IPS-18c (cell line): Measurements from ENCODE around the gene NDUFA7.
"Not testable (repeated sequence)": the region's sequence is repeated elsewhere in the genome, so short reads cannot be mapped to it uniquely, and the experiment has no call there.

Experiments
- H3K4me3 ChIP-seq: 2 replicates; pipeline ENCODE4 v1.7.0; 2013; ENCODE audit warnings: low read depth, mild to moderate bottlenecking, low read length, moderate library complexity; ENCODE audit not compliant: insufficient read depth
- H3K9me3 ChIP-seq: one replicate; pipeline ENCODE4 v1.6.1; 2013; ENCODE audit warnings: mild to moderate bottlenecking, low read length, moderate library complexity; ENCODE audit not compliant: control insufficient read depth, insufficient read depth

Gene NDUFA7

DNA sequence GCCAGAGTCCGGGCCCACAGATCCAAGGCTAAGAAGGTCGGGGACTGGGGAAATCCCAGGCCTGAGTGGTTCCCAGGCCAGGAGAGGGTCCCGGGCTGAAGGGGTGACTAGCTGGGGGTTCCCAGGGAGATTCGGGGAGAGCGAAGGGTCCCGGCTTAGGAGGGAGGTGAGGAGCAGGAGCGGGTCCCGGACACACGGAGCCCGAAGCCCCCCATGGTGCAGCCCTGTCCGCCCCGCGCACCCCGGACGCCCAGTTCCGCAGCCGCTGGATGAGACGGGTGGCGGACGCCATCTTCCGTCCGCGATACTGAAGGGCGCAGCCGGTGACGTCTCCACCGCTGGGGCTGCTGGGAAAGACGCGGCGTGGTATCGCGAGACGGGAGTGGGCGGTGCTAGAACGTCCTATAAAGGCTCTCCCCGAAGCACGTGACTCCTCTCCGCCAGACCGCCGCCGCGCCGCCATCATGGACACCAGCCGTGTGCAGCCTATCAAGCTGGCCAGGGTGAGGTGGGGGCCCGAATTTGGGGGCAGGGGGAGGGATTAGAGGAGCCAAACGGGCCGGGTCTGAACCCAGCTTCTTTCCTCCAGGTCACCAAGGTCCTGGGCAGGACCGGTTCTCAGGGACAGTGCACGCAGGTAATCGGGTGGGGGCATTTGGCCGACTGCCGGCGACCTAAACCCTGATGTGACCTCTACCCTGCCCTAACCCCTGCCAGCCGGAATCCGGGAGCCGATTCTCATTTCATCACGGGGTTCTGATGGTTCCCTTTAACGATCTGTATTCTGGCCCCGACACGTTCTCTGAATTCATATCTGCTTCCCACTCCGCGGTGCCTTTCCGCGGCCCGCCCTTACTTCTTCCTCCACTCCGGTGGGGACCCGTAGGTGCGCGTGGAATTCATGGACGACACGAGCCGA lies at the start of gene NDUFA7, which contains the start of gene RPS28:
NDUFA7 (minus strand) TSS at position 309 of the 919 bp plus-strand sequence; CDS start at position 292, 17 bp downstream.
RPS28 (plus strand) TSS at position 430 of the 919 bp plus-strand sequence; CDS start at position 465, 35 bp downstream.
- Histone ChIP-seq H3K4me3 (peak within 1 kb of the TSS; percentile 95), H3K9me3 (no peaks in the 10 kb centered on the region)

DNA sequence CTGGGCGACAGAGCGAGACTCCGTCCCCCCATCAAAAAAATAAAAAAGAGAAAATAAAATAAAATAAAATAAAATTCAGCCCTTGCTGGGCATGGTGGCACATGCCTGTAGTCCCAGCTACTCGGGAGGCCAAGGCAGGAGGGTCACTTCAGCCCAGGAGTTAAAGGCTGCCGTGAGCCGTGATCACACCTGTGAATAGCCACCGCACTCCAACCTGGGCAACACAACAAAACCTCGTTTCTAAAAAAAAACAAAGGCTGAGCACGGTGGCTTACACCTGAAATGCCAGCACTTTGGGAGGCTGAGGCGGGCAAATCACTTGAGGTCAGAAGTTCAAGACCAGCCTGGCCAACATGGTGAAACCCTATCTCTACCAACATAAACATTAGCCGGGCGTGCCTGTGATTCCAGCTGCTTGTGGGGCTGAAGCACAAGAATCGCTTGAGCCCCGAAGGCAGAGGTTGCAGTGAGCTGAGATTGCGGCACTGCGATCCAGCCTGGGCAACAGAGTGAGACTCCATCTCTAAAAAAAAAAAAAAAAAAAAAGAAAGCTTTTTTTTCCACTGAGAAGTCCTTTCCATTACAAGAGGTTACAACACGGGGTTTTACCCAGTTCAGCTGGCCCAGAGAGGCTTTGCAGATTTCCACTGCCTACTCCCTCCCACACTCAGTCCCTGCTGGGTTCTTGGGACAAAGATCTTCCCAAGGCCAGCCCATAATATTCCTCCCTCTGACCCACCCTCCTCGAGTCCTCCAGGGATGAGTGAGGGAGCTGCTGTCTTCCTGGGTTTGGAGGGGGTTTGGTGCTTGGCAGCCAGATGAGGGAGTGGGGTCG lies 49.2 kb upstream of the NDUFA7 start:
- Histone ChIP-seq H3K9me3 (no peaks in the 10 kb centered on the region), H3K4me3 (no peak overlapping the region)

DNA sequence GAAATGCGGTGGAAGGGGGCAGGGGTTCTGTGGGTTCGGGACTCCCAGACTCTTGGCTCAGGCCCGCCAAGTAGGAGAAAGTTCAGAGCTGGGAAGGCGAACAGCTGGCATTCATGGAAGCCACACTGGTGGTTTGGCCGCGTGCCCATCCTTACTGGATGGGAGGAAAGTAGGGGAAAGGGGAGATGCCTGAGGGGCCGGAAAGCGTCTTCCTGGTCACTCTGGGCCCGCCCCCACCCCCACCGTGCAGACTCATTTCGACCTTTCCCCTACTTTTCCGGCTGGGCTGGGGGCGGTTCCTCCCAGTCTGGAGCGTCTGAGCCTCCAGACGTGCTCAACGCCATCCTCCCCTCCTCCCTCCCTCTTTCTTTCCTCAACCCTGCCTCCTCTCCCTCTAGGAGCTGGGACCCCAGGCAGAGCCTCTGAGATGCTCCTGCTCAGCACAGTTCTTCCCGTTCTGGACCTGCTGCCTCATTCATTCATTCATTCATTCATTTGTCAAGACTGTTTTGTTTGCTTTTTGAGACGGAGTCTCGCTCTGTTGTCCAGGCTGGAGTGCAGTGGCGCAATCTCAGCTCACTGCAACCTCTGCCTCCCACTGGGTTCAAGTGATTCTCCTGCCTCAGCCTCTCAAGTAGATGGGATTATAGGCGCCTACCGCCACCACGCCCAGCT lies 46.3 kb upstream of the NDUFA7 start:
- Histone ChIP-seq H3K4me3 (peak overlapping the region; percentile 26), H3K9me3 (no peaks in the 10 kb centered on the region)

DNA sequence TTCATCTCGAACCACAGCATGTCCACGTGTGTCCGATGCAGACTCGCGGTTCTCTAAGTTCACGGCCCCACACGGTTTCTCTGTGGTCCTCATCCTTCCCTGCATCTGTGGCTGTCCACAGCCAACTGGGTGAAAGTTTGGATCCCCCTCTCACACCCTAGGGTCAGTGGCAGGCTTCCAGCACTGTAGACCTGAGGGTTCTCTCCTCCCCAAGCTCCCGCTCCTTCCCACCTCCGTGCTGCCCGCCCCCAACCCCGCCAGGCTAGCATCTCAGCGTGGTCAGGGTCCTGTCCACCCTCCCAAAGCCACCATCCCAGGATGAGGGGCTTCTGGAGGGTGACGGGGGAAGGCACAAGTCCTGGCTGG lies 45.8 kb upstream of the NDUFA7 start:
- H3K9me3 ChIP-seq = no peaks in the 10 kb centered on the region
- peak overlapping the region; percentile 26 for H3K4me3 ChIP-seq

DNA sequence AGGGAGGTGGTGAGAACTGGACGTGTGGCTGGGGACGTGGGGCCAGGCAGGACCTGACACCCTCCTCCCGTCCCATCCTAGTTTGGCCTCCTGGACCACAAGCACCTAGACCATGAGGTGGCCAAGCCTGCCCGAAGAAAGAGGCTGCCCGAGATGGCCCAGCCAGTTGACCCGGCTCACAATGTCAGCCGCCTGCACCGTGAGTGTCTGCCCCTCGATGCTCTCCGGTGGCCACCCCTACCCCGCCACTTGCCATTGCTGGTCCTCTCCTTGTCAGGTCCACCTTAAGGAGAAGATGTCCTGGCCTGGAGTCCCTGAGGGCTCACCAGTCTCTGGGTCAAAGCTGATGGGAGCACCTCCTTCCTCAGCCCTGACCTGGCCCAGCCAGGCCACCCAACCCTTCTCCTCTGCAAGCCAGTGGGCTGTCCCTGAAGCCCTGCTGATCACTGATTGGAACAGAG lies 45.0 kb upstream of the NDUFA7 start:
- no peak overlapping the region for H3K4me3 ChIP-seq

DNA sequence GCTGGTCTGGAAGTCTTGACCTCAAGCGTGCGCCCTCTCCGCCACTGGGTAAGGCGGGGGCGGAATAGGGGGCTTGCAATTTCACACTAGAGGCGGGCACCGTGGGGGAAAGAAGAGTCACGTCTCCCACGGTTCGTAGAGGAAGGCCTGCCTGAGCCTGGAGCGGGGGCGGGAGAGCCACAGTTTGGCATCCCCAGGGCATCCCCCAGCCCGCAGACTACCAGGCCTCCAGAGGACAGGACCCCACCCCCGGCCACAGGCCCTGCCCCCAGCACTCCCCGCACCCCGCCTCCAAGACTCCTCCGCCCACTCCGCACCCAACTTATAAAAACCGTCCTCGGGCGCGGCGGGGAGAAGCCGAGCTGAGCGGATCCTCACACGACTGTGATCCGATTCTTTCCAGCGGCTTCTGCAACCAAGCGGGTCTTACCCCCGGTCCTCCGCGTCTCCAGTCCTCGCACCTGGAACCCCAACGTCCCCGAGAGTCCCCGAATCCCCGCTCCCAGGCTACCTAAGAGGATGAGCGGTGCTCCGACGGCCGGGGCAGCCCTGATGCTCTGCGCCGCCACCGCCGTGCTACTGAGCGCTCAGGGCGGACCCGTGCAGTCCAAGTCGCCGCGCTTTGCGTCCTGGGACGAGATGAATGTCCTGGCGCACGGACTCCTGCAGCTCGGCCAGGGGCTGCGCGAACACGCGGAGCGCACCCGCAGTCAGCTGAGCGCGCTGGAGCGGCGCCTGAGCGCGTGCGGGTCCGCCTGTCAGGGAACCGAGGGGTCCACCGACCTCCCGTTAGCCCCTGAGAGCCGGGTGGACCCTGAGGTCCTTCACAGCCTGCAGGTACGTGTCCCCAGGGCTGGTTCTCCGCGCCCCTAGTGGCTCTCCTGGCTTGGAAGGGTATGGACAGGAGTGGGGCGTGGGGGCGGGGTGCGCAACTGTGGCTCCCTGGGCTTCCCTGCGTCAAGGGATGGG lies 42.9 kb upstream of the NDUFA7 start, which contains the start of gene ANGPTL4:
ANGPTL4 (plus strand) TSS at position 353 of the 969 bp plus-strand sequence; CDS start at position 520, 167 bp downstream.
- Histone ChIP-seq H3K4me3 (peak within 1 kb of the TSS; percentile 77), H3K9me3 (no peaks in the 10 kb centered on the region)

More for the DNA sequence above, 45.0 kb upstream of the NDUFA7 start:
- no peaks in the 10 kb centered on the region for H3K9me3 ChIP-seq

DNA sequence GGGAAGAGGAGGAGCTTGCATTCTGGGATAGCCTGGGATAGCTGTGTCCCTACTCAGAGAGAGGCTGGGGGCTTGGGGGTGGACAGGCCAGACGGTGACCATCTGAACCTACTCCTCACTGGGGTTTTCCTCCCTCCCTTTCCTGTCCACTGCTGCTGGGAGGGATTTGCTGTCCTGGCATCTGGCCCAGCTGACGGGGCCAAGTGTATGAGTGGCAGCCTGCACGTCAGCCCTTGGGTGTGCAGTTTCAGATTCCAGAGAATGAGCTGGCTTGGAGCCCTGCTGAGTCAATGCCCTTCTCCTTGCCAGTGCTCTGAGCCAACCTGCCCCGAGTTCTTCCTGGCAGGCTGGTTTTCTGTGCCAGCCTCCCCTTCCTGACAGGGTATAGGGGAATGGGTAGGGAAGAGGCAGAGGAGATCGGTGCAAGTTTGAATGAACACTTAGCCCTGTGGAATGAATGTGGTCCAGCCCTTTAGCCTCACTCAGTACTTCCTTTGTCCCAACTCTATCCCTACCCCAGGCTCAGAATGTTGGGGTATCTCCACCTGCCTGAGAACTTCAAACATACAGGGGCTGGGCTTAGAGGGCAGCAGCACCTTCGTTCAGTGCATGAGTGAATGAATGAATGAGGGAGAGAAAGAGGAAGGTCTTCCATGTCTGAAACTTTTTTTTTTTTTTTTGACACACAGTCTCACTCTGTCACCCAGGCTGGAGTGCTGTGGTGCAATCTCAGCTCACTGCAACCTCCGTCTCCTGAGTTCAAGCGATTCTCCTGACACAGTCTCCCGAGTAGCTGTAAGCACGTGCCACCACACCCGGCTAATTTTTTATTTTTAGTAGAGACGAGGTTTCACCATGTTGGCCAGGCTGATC lies 41.0 kb upstream of the NDUFA7 start:
- Histone ChIP-seq H3K9me3 (no peaks in the 10 kb centered on the region), H3K4me3 (no peak overlapping the region)

DNA sequence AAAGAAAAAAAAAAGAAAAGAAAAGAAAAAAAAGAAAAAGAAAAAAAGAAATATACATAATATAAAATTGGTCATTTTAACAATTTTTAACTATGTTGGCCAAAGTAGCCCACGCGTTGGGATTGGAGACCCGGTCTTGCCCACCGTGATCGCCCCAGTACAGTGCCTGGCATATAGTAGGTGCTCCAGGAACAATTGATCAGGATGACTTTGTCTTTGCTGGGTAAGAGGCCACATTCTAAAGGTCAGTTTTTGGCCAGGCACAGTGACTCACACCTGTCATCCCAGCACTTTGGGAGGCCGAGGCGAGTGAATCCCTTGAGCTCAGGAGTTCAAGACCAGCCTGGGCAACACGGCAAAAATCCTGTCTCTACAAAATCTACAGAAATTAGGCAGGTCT lies 39.0 kb upstream of the NDUFA7 start:
- Histone ChIP-seq H3K9me3 (no peaks in the 10 kb centered on the region), H3K4me3 (no peak overlapping the region)

DNA sequence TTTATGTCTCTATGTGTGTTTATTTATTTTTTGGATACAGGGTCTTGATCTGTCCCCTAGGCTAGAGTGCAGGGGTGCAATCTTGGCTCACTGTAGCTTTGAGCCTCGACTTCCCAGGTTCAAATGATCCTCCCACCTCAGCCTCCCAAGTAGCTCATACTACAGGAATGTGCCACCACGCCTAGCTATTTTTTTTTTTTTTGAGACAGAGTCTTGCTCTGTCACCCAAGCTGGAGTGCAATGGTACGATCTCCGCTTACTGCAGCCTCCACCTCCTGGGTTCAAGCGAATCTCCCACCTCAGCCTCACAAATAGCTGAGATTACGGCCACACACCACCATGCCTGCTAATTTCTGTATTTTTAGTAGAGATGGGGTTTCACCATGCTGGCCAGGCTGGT lies 37.8 kb upstream of the NDUFA7 start:
- Histone ChIP-seq H3K4me3 (no peak overlapping the region), H3K9me3 (no peaks in the 10 kb centered on the region)

DNA sequence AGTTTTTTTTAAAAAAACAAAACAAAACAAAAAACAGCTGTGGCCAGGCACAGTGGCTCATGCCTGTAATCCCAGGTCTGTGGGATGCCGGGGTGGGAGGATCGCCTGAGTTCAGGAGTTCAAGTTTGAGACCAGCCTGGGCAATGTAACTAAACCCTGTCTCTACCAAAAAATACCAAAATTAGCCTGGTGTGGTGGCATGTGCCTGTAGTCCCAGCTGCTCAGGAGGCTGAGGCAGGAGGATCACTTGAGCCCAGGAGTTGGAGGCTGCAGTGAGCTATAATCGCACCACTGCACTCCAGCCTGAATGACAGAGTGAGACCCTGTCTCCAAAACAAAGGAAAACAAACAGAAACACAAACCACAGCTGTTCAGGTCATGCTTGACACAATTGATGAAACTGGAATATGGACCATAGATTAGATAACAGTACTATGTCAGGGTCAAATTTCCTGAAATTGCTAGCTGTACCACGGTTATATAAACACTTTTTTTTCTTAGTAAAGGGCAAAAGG lies 35.9 kb upstream of the NDUFA7 start:
- Histone ChIP-seq H3K4me3 (no peak overlapping the region), H3K9me3 (no peaks in the 10 kb centered on the region)

DNA sequence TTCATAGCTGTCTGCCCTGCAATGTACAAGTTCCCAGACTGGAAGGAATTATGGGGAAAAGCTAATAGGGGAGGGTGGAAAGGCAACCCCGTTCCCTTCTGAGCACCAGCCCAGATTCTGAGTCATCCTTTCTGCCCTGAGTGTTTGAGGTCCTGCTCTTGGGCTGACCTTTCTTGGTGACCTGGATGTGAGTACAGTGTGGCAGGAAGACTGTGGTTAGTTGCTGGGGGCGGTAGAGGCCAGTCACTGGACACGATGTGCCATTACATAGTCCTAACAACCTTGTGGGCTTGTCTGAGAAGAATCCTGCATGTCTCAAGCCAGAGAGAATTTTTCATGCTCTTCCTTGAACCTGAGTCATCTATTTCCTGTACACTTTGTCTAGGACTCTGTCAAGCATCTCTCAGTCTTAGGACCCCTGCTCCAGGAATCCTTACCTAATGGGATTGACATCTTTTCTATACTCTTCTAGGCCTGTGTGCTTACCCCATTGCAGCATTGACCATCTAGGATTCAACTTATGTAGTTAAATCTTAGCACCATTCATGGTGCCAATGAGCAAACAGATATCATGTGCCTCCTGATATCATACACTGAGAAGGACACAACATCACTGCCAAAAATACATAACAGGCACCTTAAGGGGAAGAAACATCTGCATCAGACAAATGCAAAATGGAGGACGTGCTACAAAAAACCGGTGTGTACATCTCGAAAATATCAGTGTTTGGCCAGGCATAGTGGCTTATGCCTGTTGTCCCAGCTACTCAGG lies 34.6 kb upstream of the NDUFA7 start:
- Histone ChIP-seq H3K4me3 (no peak overlapping the region), H3K9me3 (no peaks in the 10 kb centered on the region)

DNA sequence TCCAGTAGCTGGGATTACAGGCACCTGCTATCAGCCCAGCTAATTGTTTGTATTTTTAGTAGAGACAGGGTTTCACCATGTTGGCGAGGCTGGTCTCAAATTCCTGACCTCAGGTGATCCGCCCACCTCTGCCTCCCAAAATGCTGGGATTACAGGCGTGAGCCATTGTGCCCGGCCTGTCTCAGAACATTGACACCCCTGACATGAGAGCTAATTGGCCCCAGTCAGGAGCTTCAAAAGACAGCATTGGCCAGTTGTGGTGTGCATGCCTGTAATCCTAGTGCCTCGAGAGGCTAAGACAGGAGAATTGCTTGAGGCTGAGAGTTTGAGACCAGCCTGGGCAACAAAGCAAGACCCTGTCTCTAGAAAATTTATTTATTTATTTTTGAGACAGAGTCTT lies 31.7 kb upstream of the NDUFA7 start:
- not testable (repeated sequence) for H3K9me3 ChIP-seq, H3K4me3 ChIP-seq

DNA sequence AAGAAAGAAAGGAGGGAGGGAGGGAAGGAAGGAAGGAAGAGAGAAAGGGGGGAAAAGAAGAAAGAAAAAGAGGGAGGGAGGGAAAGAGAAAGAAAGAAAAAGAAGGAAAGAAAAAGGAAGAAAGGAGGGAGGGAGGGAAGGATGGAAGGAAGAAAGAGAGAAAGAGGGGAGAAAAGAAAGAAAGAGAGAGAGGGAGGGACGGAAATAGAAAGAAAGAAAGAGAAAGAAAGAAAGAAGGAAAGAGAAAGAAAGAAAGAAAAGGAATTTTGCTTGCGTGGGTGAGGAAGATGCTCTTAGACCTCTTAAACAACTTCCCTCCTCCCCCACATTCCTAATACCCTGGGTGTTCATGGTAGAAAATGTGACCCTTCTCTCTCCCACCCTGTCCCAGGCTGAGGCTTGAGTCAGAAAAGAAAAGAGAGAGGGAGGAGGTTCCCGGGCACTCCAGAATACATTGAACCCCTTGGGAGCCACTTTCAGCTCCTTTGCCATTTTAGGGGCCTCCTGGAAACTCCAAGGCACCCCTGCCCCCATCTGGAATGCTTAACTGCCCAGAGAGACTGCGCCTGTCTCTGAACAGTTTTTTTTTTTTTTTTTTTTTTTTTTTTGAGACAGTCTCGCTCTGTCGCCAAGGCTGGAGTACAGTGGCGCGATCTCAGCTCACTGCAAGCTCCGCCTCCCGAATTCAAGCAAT lies 31.1 kb upstream of the NDUFA7 start:
- Histone ChIP-seq H3K4me3 (no peak overlapping the region), H3K9me3 (no peaks in the 10 kb centered on the region)
